ENCODE measurements around the gene BRINP3.

DNA sequence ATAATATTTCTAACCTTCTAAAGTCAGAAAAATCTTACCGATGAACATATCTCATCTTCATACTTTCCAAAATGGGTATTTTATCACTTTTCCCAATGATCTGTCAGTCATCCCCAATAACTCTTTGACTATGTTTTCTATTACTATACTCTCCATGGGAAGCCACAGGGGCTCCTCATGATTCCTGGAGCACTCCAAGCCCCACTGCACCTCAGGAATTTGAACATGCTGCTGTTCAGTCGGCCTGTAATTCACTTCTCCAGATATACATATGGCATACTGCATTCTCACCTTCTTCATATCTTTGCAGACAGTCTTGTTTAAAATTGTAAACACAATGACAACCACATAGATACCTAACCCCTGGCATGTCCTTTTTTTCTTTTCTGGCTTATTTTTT lies 333.0 kb downstream of the BRINP3 start:
- TF ChIP-seq, protein P1, sequence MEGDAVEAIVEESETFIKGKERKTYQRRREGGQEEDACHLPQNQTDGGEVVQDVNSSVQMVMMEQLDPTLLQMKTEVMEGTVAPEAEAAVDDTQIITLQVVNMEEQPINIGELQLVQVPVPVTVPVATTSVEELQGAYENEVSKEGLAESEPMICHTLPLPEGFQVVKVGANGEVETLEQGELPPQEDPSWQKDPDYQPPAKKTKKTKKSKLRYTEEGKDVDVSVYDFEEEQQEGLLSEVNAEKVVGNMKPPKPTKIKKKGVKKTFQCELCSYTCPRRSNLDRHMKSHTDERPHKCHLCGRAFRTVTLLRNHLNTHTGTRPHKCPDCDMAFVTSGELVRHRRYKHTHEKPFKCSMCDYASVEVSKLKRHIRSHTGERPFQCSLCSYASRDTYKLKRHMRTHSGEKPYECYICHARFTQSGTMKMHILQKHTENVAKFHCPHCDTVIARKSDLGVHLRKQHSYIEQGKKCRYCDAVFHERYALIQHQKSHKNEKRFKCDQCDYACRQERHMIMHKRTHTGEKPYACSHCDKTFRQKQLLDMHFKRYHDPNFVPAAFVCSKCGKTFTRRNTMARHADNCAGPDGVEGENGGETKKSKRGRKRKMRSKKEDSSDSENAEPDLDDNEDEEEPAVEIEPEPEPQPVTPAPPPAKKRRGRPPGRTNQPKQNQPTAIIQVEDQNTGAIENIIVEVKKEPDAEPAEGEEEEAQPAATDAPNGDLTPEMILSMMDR (IDR thresholded peaks at IDR 0.05): no peak
- TF ChIP-seq ZFX (IDR thresholded peaks at IDR 0.05; ENCODE audit: borderline replicate concordance): no peak
